ENCODE data around the gene NCK2.

DNA sequence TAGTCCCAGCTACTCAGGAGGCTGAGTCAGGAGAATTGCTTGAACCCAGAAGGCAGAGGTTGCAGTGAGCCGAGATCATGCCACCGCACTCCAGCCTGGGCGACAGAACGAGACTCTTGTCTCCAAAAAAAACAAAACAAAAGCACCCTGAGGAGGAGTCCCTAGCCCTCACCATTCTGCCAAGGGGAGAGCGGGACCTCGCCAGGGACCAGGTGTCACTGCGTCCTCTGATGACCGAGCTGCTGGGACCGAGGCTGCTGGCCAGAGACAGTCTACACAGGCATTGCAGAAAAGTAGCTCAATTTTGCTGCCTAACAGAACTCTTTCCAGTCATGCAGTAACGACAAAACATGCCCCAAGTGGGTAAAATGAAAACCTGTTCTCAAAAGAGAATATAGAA lies 18.4 kb downstream of the NCK2 start:
- TF ChIP-seq POLR2A (IDR thresholded peaks at IDR 0.05; ENCODE audit: low read depth, low read length) (no peak), TAF1 (IDR thresholded peaks at IDR 0.05; ENCODE audit: low read depth, low read length) (no peak), POLR2AphosphoS5 (IDR thresholded peaks at IDR 0.05; ENCODE audit: low read depth, low read length) (no peak), SPI1 (IDR thresholded peaks at IDR 0.05; ENCODE audit: low read depth, low read length) (no peak)

All from GM12891 (cell line).